ENCODE measurements around the gene ALG9.

The ALG9 gene

GRCh38 chr11:111835665-111836064 is 35.7 kb downstream of the ALG9 start:
- Histone ChIP-seq H3K36me3 (ENCODE audit: control insufficient read depth, insufficient read depth, low read length) (peaks cover 52% of the 10 kb centered on the region), H3K4me3 (ENCODE audit: extremely low read depth, insufficient read depth, low read length, poor library complexity, severe bottlenecking) (no peak overlapping the region), H3K9me3 (ENCODE audit: control insufficient read depth, low read length) (no peaks in the 10 kb centered on the region), H3K27ac (ENCODE audit: low read depth, low read length, severe bottlenecking) (no peak overlapping the region), H3K4me1 (ENCODE audit: control insufficient read depth, insufficient read depth, low read length, poor library complexity, severe bottlenecking) (no peaks in the 10 kb centered on the region)
- 88 to 100% methylated on average over 5 to 7 of the region's 7 CpGs for WGBS, 2 experiments (ENCODE audit: insufficient coverage in 2 of 2)

DNA sequence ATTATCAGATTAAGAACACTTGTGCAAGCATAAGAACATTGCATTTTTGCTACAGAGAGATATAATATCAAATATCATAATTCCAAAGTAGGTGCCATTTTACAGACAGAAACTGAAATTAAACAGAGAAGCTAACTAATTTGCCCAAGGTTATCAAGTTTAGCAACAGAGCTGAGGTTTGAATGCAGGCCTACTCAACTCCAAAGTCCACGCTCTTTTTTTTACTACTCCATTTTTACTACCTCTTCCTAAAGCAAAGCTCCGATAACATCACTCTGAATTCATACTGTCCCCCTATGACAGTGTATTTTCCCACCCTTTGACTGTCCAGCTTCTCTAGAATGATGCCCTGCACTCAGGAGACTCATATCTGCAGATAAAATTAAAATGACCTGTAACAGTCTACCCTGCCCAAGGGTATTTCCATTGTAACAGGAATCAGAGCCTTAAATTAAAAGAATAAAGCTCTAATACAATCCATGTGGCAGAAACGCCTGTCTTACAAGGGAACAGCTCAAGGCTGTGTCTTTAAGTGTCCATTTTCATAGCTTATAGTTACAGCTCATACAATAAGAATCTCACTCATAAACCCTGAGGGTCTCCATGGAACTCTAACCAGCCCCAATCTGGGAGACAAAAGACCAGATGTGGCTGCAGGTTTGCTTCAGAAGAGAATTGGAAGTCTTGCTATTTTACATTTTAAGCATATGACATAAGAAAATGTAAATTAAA is 36.8 kb downstream of the ALG9 start:
- H3K4me3 ChIP-seq (ENCODE audit: extremely low read depth, insufficient read depth, low read length, poor library complexity, severe bottlenecking) = no peak overlapping the region
- no peak overlapping the region for H3K27ac ChIP-seq (ENCODE audit: low read depth, low read length, severe bottlenecking)
- H3K4me1 ChIP-seq (ENCODE audit: control insufficient read depth, insufficient read depth, low read length, poor library complexity, severe bottlenecking) = no peaks in the 10 kb centered on the region
- WGBS, 2 experiments (ENCODE audit: insufficient coverage in 2 of 2) = 87 to 93% methylated on average over 2 to 3 of the region's 3 CpGs
- H3K9me3 ChIP-seq (ENCODE audit: control insufficient read depth, low read length) = no peaks in the 10 kb centered on the region
- peaks cover 52% of the 10 kb centered on the region for H3K36me3 ChIP-seq (ENCODE audit: control insufficient read depth, insufficient read depth, low read length)

DNA sequence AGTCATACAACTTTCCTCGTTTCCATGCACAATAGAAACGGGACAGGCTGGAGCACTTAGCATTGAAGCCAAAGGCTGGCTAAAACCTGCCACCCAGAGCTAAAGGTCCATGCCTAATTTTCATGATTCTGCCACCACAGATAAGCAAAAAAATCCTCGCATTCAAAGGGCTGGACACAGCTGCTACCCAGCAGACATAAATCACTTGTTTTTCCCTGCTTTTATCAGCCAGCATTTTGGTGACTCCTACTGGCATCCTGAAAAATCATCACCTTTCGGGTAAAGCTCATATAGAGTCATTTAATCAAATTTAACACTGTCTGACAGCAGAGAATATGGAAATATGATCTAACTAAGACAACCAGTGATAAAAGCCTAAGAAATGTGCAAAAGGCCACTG is 37.9 kb downstream of the ALG9 start:
- H3K4me1 ChIP-seq (ENCODE audit: control insufficient read depth, insufficient read depth, low read length, poor library complexity, severe bottlenecking) = no peaks in the 10 kb centered on the region
- no peak overlapping the region for H3K27ac ChIP-seq (ENCODE audit: low read depth, low read length, severe bottlenecking)
- WGBS, 2 experiments (ENCODE audit: insufficient coverage in 2 of 2) = 100% methylated on average over 2 to 3 of the region's 4 CpGs
- H3K9me3 ChIP-seq (ENCODE audit: control insufficient read depth, low read length) = no peaks in the 10 kb centered on the region
- no peak overlapping the region for H3K4me3 ChIP-seq (ENCODE audit: extremely low read depth, insufficient read depth, low read length, poor library complexity, severe bottlenecking)
- peaks cover 52% of the 10 kb centered on the region for H3K36me3 ChIP-seq (ENCODE audit: control insufficient read depth, insufficient read depth, low read length)

DNA sequence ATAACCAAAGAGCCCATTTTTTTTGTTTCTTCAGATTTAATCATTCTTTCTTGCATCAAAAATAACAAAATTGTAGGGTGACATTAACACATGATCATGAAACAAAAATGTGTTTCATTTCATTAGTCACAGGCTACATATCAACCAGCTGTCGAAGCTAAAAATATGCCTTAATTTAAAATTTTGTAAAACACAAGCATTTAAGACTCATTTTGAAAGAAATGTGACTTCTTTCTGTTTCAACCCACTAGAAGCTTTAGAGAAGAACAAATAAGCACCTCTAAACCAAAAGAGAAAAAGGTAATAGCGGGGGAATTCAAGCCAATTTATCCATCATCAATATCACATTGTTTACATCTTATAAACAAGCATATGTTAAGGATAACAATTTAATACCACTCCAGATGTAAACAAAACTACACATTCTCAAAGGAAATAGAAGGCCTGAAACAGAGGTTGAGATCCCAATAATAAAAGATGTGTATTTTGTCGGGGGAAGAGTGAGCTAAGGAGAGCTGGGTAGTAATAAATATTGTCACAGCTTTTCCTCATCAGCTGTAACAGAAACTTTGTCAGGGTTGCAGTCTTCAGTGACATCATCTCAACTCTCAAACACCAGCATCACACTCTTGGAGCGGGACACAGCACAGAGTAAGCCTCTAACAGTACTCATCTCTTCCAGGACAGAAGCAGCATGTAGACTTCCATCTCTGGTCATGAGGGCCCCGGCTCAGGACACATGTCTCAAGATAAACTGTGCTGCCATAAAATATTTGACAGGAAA is 42.0 kb downstream of the ALG9 start:
- peaks cover 26% of the 10 kb centered on the region for H3K36me3 ChIP-seq (ENCODE audit: control insufficient read depth, insufficient read depth, low read length)
- H3K9me3 ChIP-seq (ENCODE audit: control insufficient read depth, low read length) = no peaks in the 10 kb centered on the region
- H3K4me3 ChIP-seq (ENCODE audit: extremely low read depth, insufficient read depth, low read length, poor library complexity, severe bottlenecking) = no peak overlapping the region
- whole genome bisulfite sequencing, 2 experiments (ENCODE audit: insufficient coverage in 2 of 2) = 96 to 100% methylated on average over 2 to 3 of the region's 5 CpGs
- no peak overlapping the region for H3K27ac ChIP-seq (ENCODE audit: low read depth, low read length, severe bottlenecking)
- no peaks in the 10 kb centered on the region for H3K4me1 ChIP-seq (ENCODE audit: control insufficient read depth, insufficient read depth, low read length, poor library complexity, severe bottlenecking)

DNA sequence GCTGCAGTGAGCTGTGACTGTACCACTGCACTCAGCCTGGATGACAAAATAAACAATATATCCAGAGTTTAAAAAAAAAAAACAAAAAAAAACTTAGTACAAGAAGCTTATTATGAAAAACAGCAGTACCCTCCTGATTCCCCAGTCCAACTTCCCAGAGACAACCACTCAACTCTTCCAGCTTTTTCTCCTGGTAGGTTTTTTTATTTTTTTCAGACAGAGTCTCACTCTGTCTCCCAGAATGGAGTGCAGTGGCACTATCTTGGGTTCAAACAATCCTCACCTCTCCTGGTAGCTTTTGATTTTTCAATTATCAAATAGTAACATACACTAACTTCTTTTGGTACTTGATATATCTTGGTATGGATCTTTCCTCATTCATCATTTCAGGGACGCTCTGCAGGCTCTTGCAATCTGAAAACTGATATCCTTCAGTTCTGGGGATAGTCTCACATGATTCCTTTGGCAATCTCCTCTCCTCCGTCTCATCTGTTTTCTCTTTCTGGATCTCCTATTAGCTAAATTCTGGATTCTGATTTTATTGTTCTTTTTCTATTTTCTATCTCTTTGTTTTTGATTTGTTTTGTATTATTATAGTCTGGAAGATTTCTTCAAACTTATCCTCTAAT is 44.9 kb downstream of the ALG9 start:
- H3K27ac ChIP-seq (ENCODE audit: low read depth, low read length, severe bottlenecking) = no peak overlapping the region
- no peak overlapping the region for H3K4me3 ChIP-seq (ENCODE audit: extremely low read depth, insufficient read depth, low read length, poor library complexity, severe bottlenecking)
- peaks cover 8% of the 10 kb centered on the region for H3K36me3 ChIP-seq (ENCODE audit: control insufficient read depth, insufficient read depth, low read length)
- WGBS, 2 experiments (ENCODE audit: insufficient coverage in 2 of 2) = 100% methylated on average over 1 of the region's 2 CpGs; no CpG with 5 or more reads in 1 of the 2 experiments
- no peaks in the 10 kb centered on the region for H3K4me1 ChIP-seq (ENCODE audit: control insufficient read depth, insufficient read depth, low read length, poor library complexity, severe bottlenecking)
- no peaks in the 10 kb centered on the region for H3K9me3 ChIP-seq (ENCODE audit: control insufficient read depth, low read length)

- H3K4me3 ChIP-seq (ENCODE audit: extremely low read depth, insufficient read depth, low read length, poor library complexity, severe bottlenecking) = no peak overlapping the region
Measured at GRCh38 chr11:111823629-111824028, 47.8 kb downstream of the ALG9 start.

DNA sequence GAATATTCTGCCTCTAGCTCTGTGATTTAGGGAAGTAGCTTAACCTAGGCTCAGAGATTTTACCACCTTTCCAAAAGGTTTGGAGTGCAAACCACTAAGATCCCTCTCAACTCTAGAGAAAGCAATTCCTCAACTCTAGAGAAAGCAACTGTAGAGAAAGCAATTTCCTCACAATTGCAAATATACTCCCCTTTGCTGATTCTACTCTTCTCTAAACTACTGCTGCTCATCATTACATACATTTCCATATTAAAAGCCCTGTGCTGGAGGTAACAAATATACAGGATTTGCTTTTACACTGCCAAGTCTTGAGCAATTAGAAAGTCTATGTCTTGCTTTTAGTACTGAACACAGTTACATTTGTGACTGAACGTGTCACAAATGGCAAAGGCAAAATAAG is 48.2 kb downstream of the ALG9 start:
- Histone ChIP-seq H3K36me3 (ENCODE audit: control insufficient read depth, insufficient read depth, low read length) (peaks cover 9% of the 10 kb centered on the region), H3K27ac (ENCODE audit: low read depth, low read length, severe bottlenecking) (no peak overlapping the region), H3K4me1 (ENCODE audit: control insufficient read depth, insufficient read depth, low read length, poor library complexity, severe bottlenecking) (no peaks in the 10 kb centered on the region), H3K9me3 (ENCODE audit: control insufficient read depth, low read length) (no peaks in the 10 kb centered on the region), H3K4me3 (ENCODE audit: extremely low read depth, insufficient read depth, low read length, poor library complexity, severe bottlenecking) (no peak overlapping the region)
- WGBS, 2 experiments (ENCODE audit: insufficient coverage in 2 of 2) = 14% methylated on average over 1 of the region's 1 CpG; no CpG with 5 or more reads in 1 of the 2 experiments

More at GRCh38 chr11:111823629-111824028, 47.8 kb downstream of the ALG9 start:
- H3K36me3 ChIP-seq (ENCODE audit: control insufficient read depth, insufficient read depth, low read length) = peaks cover 11% of the 10 kb centered on the region
- H3K4me1 ChIP-seq (ENCODE audit: control insufficient read depth, insufficient read depth, low read length, poor library complexity, severe bottlenecking) = no peaks in the 10 kb centered on the region
- no peak overlapping the region for H3K27ac ChIP-seq (ENCODE audit: low read depth, low read length, severe bottlenecking)
- no peaks in the 10 kb centered on the region for H3K9me3 ChIP-seq (ENCODE audit: control insufficient read depth, low read length)

DNA sequence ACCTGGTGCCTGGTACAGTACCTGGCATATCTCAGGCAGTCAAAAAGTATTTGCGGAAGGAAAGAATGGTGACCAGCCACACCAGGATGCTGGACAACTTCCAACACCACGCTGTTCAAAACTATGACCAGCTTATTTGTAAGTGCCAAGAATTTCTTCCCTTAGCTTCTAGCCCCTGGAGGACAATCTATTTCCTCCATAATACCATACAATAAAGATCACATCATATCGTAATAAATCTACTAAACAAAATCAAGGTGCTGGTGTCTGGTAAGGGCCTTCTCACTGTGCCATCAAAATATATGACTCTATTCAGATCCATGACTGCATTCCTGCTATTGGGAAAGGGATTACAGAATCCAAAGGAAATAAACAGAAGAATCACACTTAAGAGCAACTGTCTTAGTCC is 51.5 kb downstream of the ALG9 start:
- Histone ChIP-seq H3K9me3 (ENCODE audit: control insufficient read depth, low read length) (no peaks in the 10 kb centered on the region), H3K4me1 (ENCODE audit: control insufficient read depth, insufficient read depth, low read length, poor library complexity, severe bottlenecking) (no peaks in the 10 kb centered on the region), H3K36me3 (ENCODE audit: control insufficient read depth, insufficient read depth, low read length) (peaks cover 6% of the 10 kb centered on the region), H3K27ac (ENCODE audit: low read depth, low read length, severe bottlenecking) (no peak overlapping the region), H3K4me3 (ENCODE audit: extremely low read depth, insufficient read depth, low read length, poor library complexity, severe bottlenecking) (no peak overlapping the region)
- WGBS, 2 experiments (ENCODE audit: insufficient coverage in 2 of 2) = 92 to 97% methylated on average over 2 to 3 of the region's 3 CpGs

GRCh38 chr11:111819161-111819828 is 52.1 kb downstream of the ALG9 start:
- no peak overlapping the region for H3K27ac ChIP-seq (ENCODE audit: low read depth, low read length, severe bottlenecking)
- WGBS, 2 experiments (ENCODE audit: insufficient coverage in 2 of 2) = 100% methylated on average over 1 of the region's 1 CpG; no CpG with 5 or more reads in 1 of the 2 experiments
- peaks cover 6% of the 10 kb centered on the region for H3K36me3 ChIP-seq (ENCODE audit: control insufficient read depth, insufficient read depth, low read length)

GRCh38 chr11:111815489-111815888 is 55.9 kb downstream of the ALG9 start:
- no peaks in the 10 kb centered on the region for H3K4me1 ChIP-seq (ENCODE audit: control insufficient read depth, insufficient read depth, low read length, poor library complexity, severe bottlenecking)
- no peak overlapping the region for H3K4me3 ChIP-seq (ENCODE audit: extremely low read depth, insufficient read depth, low read length, poor library complexity, severe bottlenecking)
- H3K27ac ChIP-seq (ENCODE audit: low read depth, low read length, severe bottlenecking) = no peak overlapping the region
- no peaks in the 10 kb centered on the region for H3K9me3 ChIP-seq (ENCODE audit: control insufficient read depth, low read length)
- peaks cover 6% of the 10 kb centered on the region for H3K36me3 ChIP-seq (ENCODE audit: control insufficient read depth, insufficient read depth, low read length)
- 100% methylated on average over 1 of the region's 1 CpG; no CpG with 5 or more reads in 1 of the 2 experiments for WGBS, 2 experiments (ENCODE audit: insufficient coverage in 2 of 2)

More at GRCh38 chr11:111819161-111819828, 52.1 kb downstream of the ALG9 start:
- Histone ChIP-seq H3K4me1 (ENCODE audit: control insufficient read depth, insufficient read depth, low read length, poor library complexity, severe bottlenecking) (no peaks in the 10 kb centered on the region), H3K9me3 (ENCODE audit: control insufficient read depth, low read length) (no peaks in the 10 kb centered on the region), H3K4me3 (ENCODE audit: extremely low read depth, insufficient read depth, low read length, poor library complexity, severe bottlenecking) (no peak overlapping the region)

All from mesodermal cell (in vitro differentiated cells).